ENCODE results near the gene UBAC2.
"Not testable (repeated sequence)": the region's sequence is repeated elsewhere in the genome, so short reads cannot be mapped to it uniquely, and the experiment has no call there.

UBAC2 gene

GRCh38 chr13:99404005-99404755 lies 203.5 kb downstream of the UBAC2 start:
- no peak for DNase-seq

GRCh38 chr13:99405966-99406365 lies 205.3 kb downstream of the UBAC2 start:
- DNase-seq: no peak

GRCh38 chr13:99406799-99407201 lies 206.1 kb downstream of the UBAC2 start:
- no peak for DNase-seq

- no peak for DNase-seq
These were observed 207.4 kb downstream of the UBAC2 start for GRCh38 chr13:99407906-99408702.

GRCh38 chr13:99408703-99409000 lies 208.0 kb downstream of the UBAC2 start:
- no peak for DNase-seq

GRCh38 chr13:99409461-99410083 lies 208.9 kb downstream of the UBAC2 start:
- not testable (repeated sequence) for DNase-seq

- not testable (repeated sequence) for DNase-seq
These were observed 210.2 kb downstream of the UBAC2 start for GRCh38 chr13:99410646-99411475.

- DNase-seq: no peak
These were observed 212.2 kb downstream of the UBAC2 start for GRCh38 chr13:99412856-99413255.

GRCh38 chr13:99414048-99414995 lies 213.7 kb downstream of the UBAC2 start:
- no peak for DNase-seq

- no peak for DNase-seq
These were observed 214.5 kb downstream of the UBAC2 start for GRCh38 chr13:99415014-99415650.

GRCh38 chr13:99415851-99416331 lies 215.2 kb downstream of the UBAC2 start:
- DNase-seq: no peak

GRCh38 chr13:99416411-99417121 lies 215.9 kb downstream of the UBAC2 start:
- no peak for DNase-seq

- no peak for DNase-seq
These were observed 216.8 kb downstream of the UBAC2 start for GRCh38 chr13:99417201-99418102.

GRCh38 chr13:99418103-99418842 lies 217.6 kb downstream of the UBAC2 start:
- no peak for DNase-seq

GRCh38 chr13:99418843-99419140 lies 218.1 kb downstream of the UBAC2 start:
- no peak for DNase-seq

- no peak for DNase-seq
These were observed 219.1 kb downstream of the UBAC2 start for GRCh38 chr13:99419591-99420243.

GRCh38 chr13:99421271-99421670 lies 220.6 kb downstream of the UBAC2 start:
- DNase-seq: no peak
